K562 (cell line): Measurements from ENCODE around the gene AKT2. TPM values are rescaled to one million over a fixed set of nuclear protein-coding genes. Genes with fewer than 3 reads are reported as not detected.

Experiments
- ESRRB ChIP-seq: fragments of 250-450 bp; sonication (Bioruptor Pico); IDR thresholded peaks from 2 replicates; pipeline ENCODE4 v1.5.0; 2020; ENCODE audit warnings: mild to moderate bottlenecking, moderate library complexity, borderline replicate concordance
- FIP1L1 ChIP-seq: fragments of 200-400 bp; formaldehyde crosslinking; IDR thresholded peaks from 2 replicates; pipeline ENCODE4 v1.6.1; 2018; ENCODE audit warnings: mild to moderate bottlenecking, low read depth, low read length; ENCODE audit not compliant: poor library complexity, severe bottlenecking
- JUNB ChIP-seq: fragments of 450-650 bp; formaldehyde crosslinking; conservative IDR thresholded peaks from 2 replicates; pipeline ENCODE4 v1.4.0; 2020; ENCODE audit warnings: mild to moderate bottlenecking
- KDM4B ChIP-seq, 2 experiments: fragments of 450-650 bp in 1 of 2; sonication (generic) in 1 of 2; IDR thresholded peaks; 2 replicates each; pipeline ENCODE4 v1.6.1; 2016 to 2017; ENCODE audit warnings: borderline replicate concordance in 2 of 2, antibody characterized with exemption in 1 of 2, low read depth in 1 of 2, mild to moderate bottlenecking in 1 of 2
- PURB ChIP-seq: sonication (generic); formaldehyde crosslinking; IDR thresholded peaks from 2 replicates; pipeline ENCODE4 v1.9.0; 2021; ENCODE audit warnings: low read depth, mild to moderate bottlenecking, missing genetic modification reagents
- SREBF2 ChIP-seq: sonication (generic); formaldehyde crosslinking; IDR thresholded peaks from 2 replicates; pipeline ENCODE4 v1.4.0; 2020; ENCODE audit warnings: mild to moderate bottlenecking, missing genetic modification reagents
- TCF7 ChIP-seq: sonication (generic); IDR thresholded peaks from 2 replicates; pipeline ENCODE4 v1.6.1; 2016; ENCODE audit warnings: antibody characterized with exemption, borderline replicate concordance
- TFAM ChIP-seq: fragments of 250-450 bp; sonication (Bioruptor Pico); conservative IDR thresholded peaks from 2 replicates; pipeline ENCODE4 v1.5.0; 2021; ENCODE audit warnings: mild to moderate bottlenecking, moderate library complexity
- ZNF57 ChIP-seq: fragments of 450-650 bp; formaldehyde crosslinking; IDR thresholded peaks from 2 replicates; pipeline ENCODE4 v1.4.0; 2020; ENCODE audit warnings: mild to moderate bottlenecking, moderate library complexity
- ZNF79 ChIP-seq: fragments of 250-450 bp; sonication (Bioruptor Pico); IDR thresholded peaks from 2 replicates; pipeline ENCODE4 v1.4.0; 2020; ENCODE audit warnings: low read depth, mild to moderate bottlenecking, moderate library complexity
- polyA plus RNA-seq, 8 experiments: library from polyadenylated mRNA; depleted of rRNA in 4 of 8; stranded (reverse) in 5 of 8; unstranded in 3 of 8; fragments of >200 nt; fragmentation: Nextera tagmentation in 2 of 8; fragmentation: Illumina TruSeq in 1 of 8; extraction: Ambion mirVana in 2 of 8; extraction: Trizol in 1 of 8; gene quantifications; 2 replicates each; pipeline versions ENCODE4 v1.2.1 to v1.2.3, GENCODE V29; 2011 to 2014; ENCODE audit warnings: inconsistent platforms in 1 of 8, missing spikeins in 1 of 8
- total RNA-seq, 7 experiments: library from RNA; depleted of rRNA in 6 of 7; stranded (reverse); fragments of >200 nt in 6 of 7; fragmentation: Illumina TruSeq in 2 of 7; extraction: Trizol in 2 of 7; gene quantifications; 2 replicates each; pipeline versions ENCODE4 v1.2.1 to v1.2.3, GENCODE V29; 2011 to 2021; ENCODE audit warnings: low replicate concordance in 1 of 7
- TF ChIP-seq, protein P1 (sequence below): fragments of 450-650 bp; formaldehyde crosslinking; IDR thresholded peaks from 2 replicates; pipeline ENCODE4 v1.4.0; 2020; ENCODE audit warnings: mild to moderate bottlenecking, moderate library complexity
- TF ChIP-seq, protein P2 (sequence below): fragments of 450-650 bp; IDR thresholded peaks from 2 replicates; pipeline ENCODE4 v1.6.1; 2016; ENCODE audit warnings: missing biosample characterization, missing genetic modification characterization
- TF ChIP-seq, protein P3 (sequence below): IDR thresholded peaks from 2 replicates; pipeline ENCODE4 v1.6.1; 2011; ENCODE audit warnings: borderline replicate concordance, low read depth, mild to moderate bottlenecking, moderate library complexity, low read length; ENCODE audit not compliant: insufficient read depth, poor library complexity, severe bottlenecking
- TF ChIP-seq, protein P4 (sequence below): IDR thresholded peaks from 3 replicates; pipeline ENCODE4 v1.6.1; 2011; ENCODE audit warnings: borderline replicate concordance, mild to moderate bottlenecking, moderate library complexity; ENCODE audit not compliant: insufficient read length; ENCODE audit errors: extremely low read depth
- TF ChIP-seq, protein P5 (sequence below): fragments of 450-650 bp; conservative IDR thresholded peaks from 2 replicates; pipeline ENCODE4 v1.6.1; 2016; ENCODE audit warnings: missing genetic modification characterization, low read depth, mild to moderate bottlenecking, control low read depth, missing compliant biosample characterization

Gene AKT2
- total and polyA plus RNA-seq, 9 of the 15 experiments (the other 6 are each of a cell fraction or from before 2014, with no cell fraction given), result 1.1 to 132 (median 67.7) TPM

DNA sequence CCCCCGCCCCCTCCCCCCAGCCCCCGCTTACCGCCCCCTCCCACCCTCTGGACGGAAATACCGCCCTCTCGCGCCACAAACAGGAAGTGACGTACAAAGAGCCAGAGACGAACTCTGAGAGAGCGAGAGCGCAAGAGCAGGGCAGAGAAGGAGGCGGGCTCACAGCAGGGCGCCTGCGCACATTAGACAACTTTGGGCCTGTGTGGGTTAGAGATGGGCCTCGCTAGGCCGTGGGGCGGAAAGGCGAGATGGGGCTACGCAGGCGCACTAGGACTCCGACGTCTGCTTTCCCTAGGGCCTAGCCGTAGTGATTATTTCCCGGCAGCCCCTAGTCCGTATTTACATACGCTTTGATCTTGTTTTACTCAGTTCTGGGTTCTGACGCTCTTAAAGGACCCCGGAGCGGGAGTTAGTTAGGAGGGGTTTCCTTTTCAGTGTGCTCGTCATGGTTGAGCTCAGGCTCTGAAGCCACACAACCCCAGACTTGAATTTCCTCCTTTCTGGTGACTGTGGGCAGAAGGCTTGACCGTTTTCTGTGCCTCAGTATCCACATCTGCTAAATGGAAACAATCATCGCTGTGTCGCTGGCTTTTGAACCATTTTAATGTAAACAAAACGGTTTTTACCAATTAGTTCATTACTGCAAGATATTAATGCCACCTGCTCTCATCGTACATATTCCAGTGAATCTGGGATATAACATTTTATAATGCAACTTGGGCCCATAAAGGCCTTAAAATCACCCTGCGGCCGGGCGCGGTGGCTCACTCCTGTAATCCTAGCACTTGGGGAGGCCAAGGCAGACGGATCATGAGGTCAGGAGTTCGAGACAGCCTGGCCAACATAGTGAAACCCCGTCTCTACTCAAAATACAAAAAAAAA lies 449 bp upstream of the AKT2 start (continued):
- TF ChIP-seq, protein P1, sequence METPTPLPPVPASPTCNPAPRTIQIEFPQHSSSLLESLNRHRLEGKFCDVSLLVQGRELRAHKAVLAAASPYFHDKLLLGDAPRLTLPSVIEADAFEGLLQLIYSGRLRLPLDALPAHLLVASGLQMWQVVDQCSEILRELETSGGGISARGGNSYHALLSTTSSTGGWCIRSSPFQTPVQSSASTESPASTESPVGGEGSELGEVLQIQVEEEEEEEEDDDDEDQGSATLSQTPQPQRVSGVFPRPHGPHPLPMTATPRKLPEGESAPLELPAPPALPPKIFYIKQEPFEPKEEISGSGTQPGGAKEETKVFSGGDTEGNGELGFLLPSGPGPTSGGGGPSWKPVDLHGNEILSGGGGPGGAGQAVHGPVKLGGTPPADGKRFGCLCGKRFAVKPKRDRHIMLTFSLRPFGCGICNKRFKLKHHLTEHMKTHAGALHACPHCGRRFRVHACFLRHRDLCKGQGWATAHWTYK, result 0 out of 2 replicates have a peak, but pooled peaks have one; percentile 57
- TF ChIP-seq, protein P2, sequence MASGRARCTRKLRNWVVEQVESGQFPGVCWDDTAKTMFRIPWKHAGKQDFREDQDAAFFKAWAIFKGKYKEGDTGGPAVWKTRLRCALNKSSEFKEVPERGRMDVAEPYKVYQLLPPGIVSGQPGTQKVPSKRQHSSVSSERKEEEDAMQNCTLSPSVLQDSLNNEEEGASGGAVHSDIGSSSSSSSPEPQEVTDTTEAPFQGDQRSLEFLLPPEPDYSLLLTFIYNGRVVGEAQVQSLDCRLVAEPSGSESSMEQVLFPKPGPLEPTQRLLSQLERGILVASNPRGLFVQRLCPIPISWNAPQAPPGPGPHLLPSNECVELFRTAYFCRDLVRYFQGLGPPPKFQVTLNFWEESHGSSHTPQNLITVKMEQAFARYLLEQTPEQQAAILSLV, result peak; percentile 18; the same call in 1 of the 2 replicates
- TF ChIP-seq JUNB (CRISPR knock-in tag), result no peak
- TF ChIP-seq, protein P3, sequence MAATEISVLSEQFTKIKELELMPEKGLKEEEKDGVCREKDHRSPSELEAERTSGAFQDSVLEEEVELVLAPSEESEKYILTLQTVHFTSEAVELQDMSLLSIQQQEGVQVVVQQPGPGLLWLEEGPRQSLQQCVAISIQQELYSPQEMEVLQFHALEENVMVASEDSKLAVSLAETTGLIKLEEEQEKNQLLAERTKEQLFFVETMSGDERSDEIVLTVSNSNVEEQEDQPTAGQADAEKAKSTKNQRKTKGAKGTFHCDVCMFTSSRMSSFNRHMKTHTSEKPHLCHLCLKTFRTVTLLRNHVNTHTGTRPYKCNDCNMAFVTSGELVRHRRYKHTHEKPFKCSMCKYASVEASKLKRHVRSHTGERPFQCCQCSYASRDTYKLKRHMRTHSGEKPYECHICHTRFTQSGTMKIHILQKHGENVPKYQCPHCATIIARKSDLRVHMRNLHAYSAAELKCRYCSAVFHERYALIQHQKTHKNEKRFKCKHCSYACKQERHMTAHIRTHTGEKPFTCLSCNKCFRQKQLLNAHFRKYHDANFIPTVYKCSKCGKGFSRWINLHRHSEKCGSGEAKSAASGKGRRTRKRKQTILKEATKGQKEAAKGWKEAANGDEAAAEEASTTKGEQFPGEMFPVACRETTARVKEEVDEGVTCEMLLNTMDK, result no peak
- no peak for TF ChIP-seq KDM4B (IDR thresholded peaks at IDR 0.05; ENCODE audit: borderline replicate concordance in 2 of 2, low read depth in 1 of 2)
- no peak for TF ChIP-seq SREBF2 (CRISPR knock-in tag)
- TF ChIP-seq TCF7, result peak; percentile 92
- TF ChIP-seq, protein P4, sequence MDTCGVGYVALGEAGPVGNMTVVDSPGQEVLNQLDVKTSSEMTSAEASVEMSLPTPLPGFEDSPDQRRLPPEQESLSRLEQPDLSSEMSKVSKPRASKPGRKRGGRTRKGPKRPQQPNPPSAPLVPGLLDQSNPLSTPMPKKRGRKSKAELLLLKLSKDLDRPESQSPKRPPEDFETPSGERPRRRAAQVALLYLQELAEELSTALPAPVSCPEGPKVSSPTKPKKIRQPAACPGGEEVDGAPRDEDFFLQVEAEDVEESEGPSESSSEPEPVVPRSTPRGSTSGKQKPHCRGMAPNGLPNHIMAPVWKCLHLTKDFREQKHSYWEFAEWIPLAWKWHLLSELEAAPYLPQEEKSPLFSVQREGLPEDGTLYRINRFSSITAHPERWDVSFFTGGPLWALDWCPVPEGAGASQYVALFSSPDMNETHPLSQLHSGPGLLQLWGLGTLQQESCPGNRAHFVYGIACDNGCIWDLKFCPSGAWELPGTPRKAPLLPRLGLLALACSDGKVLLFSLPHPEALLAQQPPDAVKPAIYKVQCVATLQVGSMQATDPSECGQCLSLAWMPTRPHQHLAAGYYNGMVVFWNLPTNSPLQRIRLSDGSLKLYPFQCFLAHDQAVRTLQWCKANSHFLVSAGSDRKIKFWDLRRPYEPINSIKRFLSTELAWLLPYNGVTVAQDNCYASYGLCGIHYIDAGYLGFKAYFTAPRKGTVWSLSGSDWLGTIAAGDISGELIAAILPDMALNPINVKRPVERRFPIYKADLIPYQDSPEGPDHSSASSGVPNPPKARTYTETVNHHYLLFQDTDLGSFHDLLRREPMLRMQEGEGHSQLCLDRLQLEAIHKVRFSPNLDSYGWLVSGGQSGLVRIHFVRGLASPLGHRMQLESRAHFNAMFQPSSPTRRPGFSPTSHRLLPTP, result no peak
- TF ChIP-seq PURB (CRISPR knock-in tag), result no peak
- no peak for TF ChIP-seq ZNF79 (CRISPR knock-in tag)
- TF ChIP-seq ESRRB (CRISPR knock-in tag), result no peak
- TF ChIP-seq TFAM, result no peak
- TF ChIP-seq ZNF57, result no peak
- no peak for TF ChIP-seq FIP1L1
- TF ChIP-seq, protein P5, sequence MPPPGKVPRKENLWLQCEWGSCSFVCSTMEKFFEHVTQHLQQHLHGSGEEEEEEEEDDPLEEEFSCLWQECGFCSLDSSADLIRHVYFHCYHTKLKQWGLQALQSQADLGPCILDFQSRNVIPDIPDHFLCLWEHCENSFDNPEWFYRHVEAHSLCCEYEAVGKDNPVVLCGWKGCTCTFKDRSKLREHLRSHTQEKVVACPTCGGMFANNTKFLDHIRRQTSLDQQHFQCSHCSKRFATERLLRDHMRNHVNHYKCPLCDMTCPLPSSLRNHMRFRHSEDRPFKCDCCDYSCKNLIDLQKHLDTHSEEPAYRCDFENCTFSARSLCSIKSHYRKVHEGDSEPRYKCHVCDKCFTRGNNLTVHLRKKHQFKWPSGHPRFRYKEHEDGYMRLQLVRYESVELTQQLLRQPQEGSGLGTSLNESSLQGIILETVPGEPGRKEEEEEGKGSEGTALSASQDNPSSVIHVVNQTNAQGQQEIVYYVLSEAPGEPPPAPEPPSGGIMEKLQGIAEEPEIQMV, result no peak
